Measurements from ENCODE around the gene TNFAIP8L2.
A peak's percentile ranks its signal among the peaks of the same experiment; 100 is the strongest.
"Not testable (repeated sequence)": the region's sequence is repeated elsewhere in the genome, so short reads cannot be mapped to it uniquely, and the experiment has no call there.

Gene TNFAIP8L2

GRCh38 chr1:151193304-151193703 lies 36.9 kb downstream of the TNFAIP8L2 start:
- DNase-seq, result no peak

- DNase-seq, result no peak
Measured at GRCh38 chr1:151193856-151194255, 37.4 kb downstream of the TNFAIP8L2 start.

- not testable (repeated sequence) for DNase-seq
Measured at GRCh38 chr1:151194894-151195594, 38.6 kb downstream of the TNFAIP8L2 start.

GRCh38 chr1:151196292-151196800 lies 39.9 kb downstream of the TNFAIP8L2 start:
- peak; percentile 63 for DNase-seq

GRCh38 chr1:151197863-151198253 lies 41.4 kb downstream of the TNFAIP8L2 start:
- DNase-seq, result no peak

- peak; percentile 100 for DNase-seq
Measured at GRCh38 chr1:151198254-151199127, 42.0 kb downstream of the TNFAIP8L2 start, which contains the start of gene PIP5K1A. TSS of gene PIP5K1A (plus strand) at chr1:151198552. CDS start at chr1:151198997, 445 bp downstream.

GRCh38 chr1:151199873-151200581 lies 43.6 kb downstream of the TNFAIP8L2 start:
- DNase-seq, result no peak

- not testable (repeated sequence) for DNase-seq
Measured at GRCh38 chr1:151205381-151205965, 49.0 kb downstream of the TNFAIP8L2 start.
